GM13976 (cell line): Measurements from ENCODE around the gene TRIO.

Experiments used
- DNase-seq: peaks from one replicate; pipeline ENCODE4 v3.0.0; 2012; ENCODE audit warnings: low spot score
- CTCF ChIP-seq: IDR thresholded peaks from 2 replicates; pipeline ENCODE4 v1.5.1; 2012; ENCODE audit warnings: borderline replicate concordance, mild to moderate bottlenecking; ENCODE audit not compliant: insufficient read depth; ENCODE audit errors: extremely low read depth, missing control alignments, control extremely low read depth
- in situ Hi-C: fragments of 300-500 bp; cut with MboI; formaldehyde crosslinking; loops from one replicate; pipeline ENCODE4 v1.12.0; 2022; ENCODE audit warnings: low sequenced_read_pairs, mixed read lengths, inconsistent platforms; ENCODE audit not compliant: unreplicated experiment

The TRIO gene

GRCh38 chr5:14254686-14255085 is 111.5 kb downstream of the TRIO start:
- in situ Hi-C loops: no loop called here
- no peak for TF ChIP-seq CTCF
- no peak for DNase-seq

- TF ChIP-seq CTCF: no peak
- in situ Hi-C loops: no loop called here
- no peak for DNase-seq
These were observed 113.0 kb downstream of the TRIO start for GRCh38 chr5:14256026-14256690.

GRCh38 chr5:14256756-14257393 is 113.7 kb downstream of the TRIO start:
- no peak for TF ChIP-seq CTCF
- in situ Hi-C loops: no loop called here

GRCh38 chr5:14257995-14258403 is 114.9 kb downstream of the TRIO start:
- DNase-seq: peak; percentile 49
- TF ChIP-seq CTCF: no peak
- in situ Hi-C loops: no loop called here

More at GRCh38 chr5:14256756-14257393, 113.7 kb downstream of the TRIO start:
- no peak for DNase-seq

- DNase-seq: peak; percentile 45
- in situ Hi-C loops: no loop called here
- TF ChIP-seq CTCF: peak; percentile 12
These were observed 115.7 kb downstream of the TRIO start for GRCh38 chr5:14258840-14259239.

- no peak for TF ChIP-seq CTCF
- no peak for DNase-seq
- in situ Hi-C loops: loop anchor here (10.0 kb wide), 1 partner anchor 156 kb away; no protein-coding TSS in a partner anchor
These were observed 117.5 kb downstream of the TRIO start for GRCh38 chr5:14260637-14261036.
